Stimulated activated CD4-positive, alpha-beta T cell treated with anti-CD3 and anti-CD28 coated beads, Interleukin-2, amount 100 ng/mL, for 48 hours (primary cell): ENCODE measurements around the gene MAX.

ENCODE experiments used
- DNase-seq, 2 donors: peaks; one replicate each; pipeline ENCODE4 v3.0.0-alpha.2; 2020

The MAX gene

GRCh38 chr14:65072256-65072655, 30.1 kb downstream of the MAX start:
- DNase-seq = no peak

- no peak for DNase-seq
Measured at GRCh38 chr14:65071544-65071943, 30.8 kb downstream of the MAX start.

GRCh38 chr14:65070471-65070976, 31.8 kb downstream of the MAX start:
- DNase-seq = no peak

GRCh38 chr14:65069874-65070413, 32.4 kb downstream of the MAX start:
- no peak for DNase-seq

- no peak for DNase-seq
Measured at GRCh38 chr14:65065719-65066118, 36.6 kb downstream of the MAX start.

GRCh38 chr14:65062096-65063075, 39.9 kb downstream of the MAX start:
- DNase-seq = no peak

- DNase-seq = no peak
Measured at GRCh38 chr14:65057695-65058094, 44.6 kb downstream of the MAX start.

- no peak for DNase-seq
Measured at GRCh38 chr14:65054471-65055085, 47.7 kb downstream of the MAX start.

- no peak for DNase-seq
Measured at GRCh38 chr14:65053466-65053865, 48.9 kb downstream of the MAX start.

GRCh38 chr14:65052832-65053231, 49.5 kb downstream of the MAX start:
- no peak for DNase-seq

- DNase-seq = no peak
Measured at GRCh38 chr14:65045709-65046108, 56.6 kb downstream of the MAX start.

- DNase-seq = no peak
Measured at GRCh38 chr14:65045006-65045405, 57.3 kb downstream of the MAX start.

GRCh38 chr14:65044596-65044959, 57.7 kb downstream of the MAX start:
- DNase-seq = no peak

- DNase-seq = no peak
Measured at GRCh38 chr14:65043893-65044595, 58.3 kb downstream of the MAX start.

GRCh38 chr14:65042731-65043372, 59.5 kb downstream of the MAX start:
- no peak for DNase-seq

- no peak for DNase-seq
Measured at GRCh38 chr14:65042296-65042695, 60.0 kb downstream of the MAX start.

GRCh38 chr14:65041434-65041915, 60.8 kb downstream of the MAX start:
- DNase-seq = no peak

GRCh38 chr14:65040666-65041433, 61.5 kb downstream of the MAX start:
- no peak for DNase-seq

GRCh38 chr14:65038966-65039365, 63.4 kb downstream of the MAX start:
- no peak for DNase-seq

- no peak for DNase-seq
Measured at GRCh38 chr14:65035049-65035448, 67.3 kb downstream of the MAX start.

GRCh38 chr14:65034021-65034420, 68.3 kb downstream of the MAX start:
- DNase-seq = no peak

GRCh38 chr14:65033181-65033580, 69.1 kb downstream of the MAX start:
- DNase-seq = no peak
